ENCODE results near the gene HMCN1. TPM values are rescaled to one million over a fixed set of nuclear protein-coding genes. Genes with fewer than 3 reads are reported as not detected.

The HMCN1 gene
- total RNA-seq, 1 donor from 2014 or later, result 109 TPM

- peak; percentile 13 for DNase-seq
These were observed 234.8 kb downstream of the HMCN1 start for GRCh38 chr1:185969028-185969427.

DNA sequence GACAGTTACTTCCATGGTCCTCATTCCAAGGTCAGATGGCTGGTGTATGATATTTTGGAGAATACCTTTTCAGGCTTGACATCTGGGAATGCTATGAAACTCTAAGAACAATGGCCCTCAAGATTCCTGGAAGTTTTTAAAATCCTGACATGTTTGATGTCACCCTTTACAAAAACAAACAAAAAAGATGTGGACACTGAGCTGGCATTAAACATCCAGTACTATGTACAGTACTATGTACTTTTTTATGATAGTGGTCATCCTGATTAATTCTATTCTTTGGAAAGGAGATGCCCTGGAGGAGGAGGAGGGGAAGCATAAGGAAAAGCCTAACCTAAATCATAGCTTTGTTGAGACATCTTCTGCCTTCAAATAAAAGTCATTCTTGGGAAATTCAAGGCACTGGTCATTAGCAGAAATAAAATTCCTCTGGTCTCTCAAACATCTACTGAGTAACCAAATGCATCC is 235.4 kb downstream of the HMCN1 start:
- DNase-seq, result no peak

DNA sequence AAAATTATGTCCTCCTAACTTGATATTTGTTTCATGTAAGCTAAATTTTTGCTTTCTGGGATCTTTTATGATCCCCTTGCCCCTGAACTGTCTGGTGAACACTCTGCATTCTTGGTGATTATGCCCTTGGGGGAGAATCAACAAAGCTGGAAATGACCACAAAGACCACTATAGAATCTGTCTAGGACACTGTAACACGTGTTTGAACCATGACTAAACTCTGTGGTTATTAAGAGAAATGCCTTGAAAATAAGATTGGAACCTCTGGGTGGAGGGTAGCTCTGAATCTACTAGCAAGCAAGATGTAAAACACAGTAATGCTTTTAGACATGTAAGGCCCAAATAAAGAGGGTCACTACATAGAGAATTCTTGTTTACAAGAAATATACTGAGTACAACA is 237.5 kb downstream of the HMCN1 start:
- DNase-seq, result no peak

DNA sequence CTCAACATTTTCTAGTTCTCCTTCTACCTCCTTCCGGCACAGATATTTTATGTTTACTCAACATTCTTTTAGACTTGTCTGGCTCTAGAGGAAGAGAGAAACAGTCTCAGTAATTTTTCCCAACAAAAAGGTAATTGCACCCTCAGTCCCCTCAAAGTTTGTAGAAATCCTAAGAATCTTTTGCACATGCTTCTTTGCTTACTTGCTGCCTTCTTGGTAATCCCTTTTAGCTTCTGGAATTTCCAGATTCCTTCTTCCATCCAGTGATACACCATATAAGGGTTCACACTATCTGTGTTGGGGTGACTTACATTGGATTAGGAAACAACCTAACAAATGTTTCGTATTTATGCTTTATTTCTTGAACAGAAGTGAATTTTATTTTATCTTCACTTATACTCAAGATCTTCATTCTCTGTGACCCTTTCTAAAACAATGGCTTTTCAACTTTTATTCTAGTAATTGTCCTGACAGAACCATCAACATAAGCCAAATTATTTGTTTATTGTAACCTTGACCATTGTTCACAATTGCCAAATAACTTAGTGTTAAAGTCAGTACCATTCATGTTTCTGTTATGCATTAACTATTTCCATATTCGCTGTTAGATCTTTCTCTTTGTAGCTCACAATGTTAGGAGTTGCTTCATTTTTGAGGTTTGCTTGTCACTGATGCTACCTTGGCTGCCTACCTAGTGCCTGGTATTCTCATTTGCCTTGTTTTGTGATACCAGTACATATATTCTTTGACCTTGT is 238.1 kb downstream of the HMCN1 start:
- DNase-seq, result no peak

GRCh38 chr1:185973645-185974044 is 239.5 kb downstream of the HMCN1 start:
- peak; percentile 13 for DNase-seq

- DNase-seq, result no peak
These were observed 240.4 kb downstream of the HMCN1 start for GRCh38 chr1:185974367-185975170.

GRCh38 chr1:185980891-185981290 is 246.7 kb downstream of the HMCN1 start:
- DNase-seq, result no peak

- DNase-seq, result no peak
These were observed 250.1 kb downstream of the HMCN1 start for GRCh38 chr1:185984113-185984836.

DNA sequence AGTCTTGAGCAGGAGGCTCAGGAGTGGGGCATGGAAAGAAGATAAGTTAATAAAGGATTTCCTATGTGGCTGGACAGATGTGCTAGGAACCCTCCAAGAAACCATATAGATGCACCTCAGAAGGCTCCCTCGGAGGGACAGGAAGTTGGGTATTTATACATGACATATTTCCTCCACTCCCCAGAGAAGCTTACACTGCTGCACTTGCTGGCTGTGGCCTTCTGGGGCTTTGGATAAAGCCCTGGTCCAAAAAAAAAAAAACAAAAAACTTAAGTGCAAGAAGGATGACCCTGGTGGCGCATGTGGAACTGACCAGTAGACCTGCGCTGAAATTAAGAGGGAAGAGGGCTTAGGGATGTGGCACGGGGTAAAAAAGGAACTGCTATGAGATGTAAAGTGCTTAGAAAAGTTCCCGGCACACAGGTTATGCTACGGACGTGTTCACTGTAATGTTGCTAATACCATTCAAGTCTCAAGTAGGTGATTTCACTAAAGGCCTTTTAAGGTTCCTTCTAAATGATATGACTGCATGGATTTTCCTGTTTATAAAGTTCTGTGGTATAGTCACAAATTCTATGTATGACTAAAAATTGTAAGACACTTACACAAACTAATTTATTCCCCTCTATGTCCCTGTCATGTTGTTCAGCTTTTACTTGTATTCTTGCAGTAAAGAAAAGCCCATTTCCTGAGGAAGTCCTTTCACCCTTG is 253.6 kb downstream of the HMCN1 start:
- DNase-seq, result no peak

- DNase-seq, result peak; percentile 4
These were observed 256.4 kb downstream of the HMCN1 start for GRCh38 chr1:185990565-185990964.

DNA sequence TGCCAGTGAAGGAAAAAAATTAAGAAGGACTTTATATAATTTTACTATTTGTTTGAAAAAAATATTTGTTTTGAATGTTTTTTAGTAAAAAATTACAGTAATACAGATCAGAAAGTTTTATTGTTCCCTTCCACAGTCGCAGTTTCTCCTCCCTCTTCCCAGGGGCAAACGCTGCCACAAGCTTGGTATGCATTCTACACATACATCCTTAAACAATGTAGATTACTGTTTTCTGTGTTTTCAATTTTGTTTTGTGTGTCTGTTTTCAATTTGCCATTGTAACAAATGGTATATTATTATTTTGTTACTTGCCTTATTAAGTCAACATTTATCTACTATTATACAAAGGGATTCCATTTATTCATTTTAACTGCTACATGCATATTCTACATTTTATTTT is 257.1 kb downstream of the HMCN1 start:
- DNase-seq, result peak; percentile 4

DNA sequence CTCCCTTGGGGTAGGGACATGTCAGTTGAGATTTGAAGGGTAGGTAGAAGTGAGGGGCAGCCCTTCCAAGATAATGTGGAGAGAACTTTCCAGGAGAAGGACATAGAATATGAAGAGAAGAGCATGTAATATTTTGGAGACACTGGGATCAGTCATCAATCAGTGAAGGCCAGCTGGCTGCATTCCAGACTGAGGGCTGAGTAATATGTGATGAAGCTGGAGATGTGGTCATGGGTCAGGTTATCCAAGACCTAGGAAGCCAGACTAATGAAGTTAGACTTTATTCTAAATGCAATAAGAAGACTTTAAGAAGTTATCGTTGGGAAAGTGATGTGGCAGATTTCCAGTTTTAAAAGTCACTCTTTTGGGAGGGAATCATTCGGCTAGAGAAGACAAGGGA is 262.0 kb downstream of the HMCN1 start:
- no peak for DNase-seq

DNA sequence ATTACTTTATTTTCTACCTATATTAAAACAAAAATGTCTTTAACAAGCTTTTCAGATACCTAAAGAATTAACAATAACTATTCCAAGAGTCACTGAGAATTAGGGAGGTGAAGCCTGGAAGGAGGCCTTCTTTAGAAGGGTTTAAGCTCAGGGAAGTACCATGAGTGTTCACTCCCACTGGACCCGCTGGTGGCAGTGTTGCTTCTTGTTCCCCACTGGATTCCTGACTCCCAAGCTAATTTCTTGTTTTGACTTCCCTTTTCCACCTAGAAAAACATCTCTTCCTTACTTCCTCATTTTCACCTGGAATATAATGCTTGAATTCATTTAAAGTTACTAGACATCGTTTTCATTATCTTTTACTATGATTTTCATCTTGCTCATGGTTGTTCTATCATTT is 264.2 kb downstream of the HMCN1 start:
- DNase-seq, result no peak

DNA sequence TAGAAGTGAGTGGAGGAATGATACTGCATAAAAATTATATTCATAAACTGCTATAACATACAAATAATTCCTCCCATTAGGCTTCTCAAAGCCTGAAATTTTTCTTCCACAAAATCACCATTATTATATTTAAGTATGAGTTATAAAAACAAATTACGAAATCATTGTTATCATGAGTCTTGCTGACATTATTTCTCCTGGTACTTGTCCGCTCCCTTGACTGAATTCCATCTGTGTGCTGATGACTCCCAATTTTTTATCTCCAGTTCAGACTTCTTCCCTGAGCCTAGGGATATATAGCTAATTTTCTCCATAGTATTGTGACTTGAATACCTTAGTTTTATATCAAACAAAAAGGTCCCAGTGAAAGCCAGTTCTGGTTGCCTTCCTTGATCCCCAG is 268.2 kb downstream of the HMCN1 start:
- DNase-seq, result no peak

DNA sequence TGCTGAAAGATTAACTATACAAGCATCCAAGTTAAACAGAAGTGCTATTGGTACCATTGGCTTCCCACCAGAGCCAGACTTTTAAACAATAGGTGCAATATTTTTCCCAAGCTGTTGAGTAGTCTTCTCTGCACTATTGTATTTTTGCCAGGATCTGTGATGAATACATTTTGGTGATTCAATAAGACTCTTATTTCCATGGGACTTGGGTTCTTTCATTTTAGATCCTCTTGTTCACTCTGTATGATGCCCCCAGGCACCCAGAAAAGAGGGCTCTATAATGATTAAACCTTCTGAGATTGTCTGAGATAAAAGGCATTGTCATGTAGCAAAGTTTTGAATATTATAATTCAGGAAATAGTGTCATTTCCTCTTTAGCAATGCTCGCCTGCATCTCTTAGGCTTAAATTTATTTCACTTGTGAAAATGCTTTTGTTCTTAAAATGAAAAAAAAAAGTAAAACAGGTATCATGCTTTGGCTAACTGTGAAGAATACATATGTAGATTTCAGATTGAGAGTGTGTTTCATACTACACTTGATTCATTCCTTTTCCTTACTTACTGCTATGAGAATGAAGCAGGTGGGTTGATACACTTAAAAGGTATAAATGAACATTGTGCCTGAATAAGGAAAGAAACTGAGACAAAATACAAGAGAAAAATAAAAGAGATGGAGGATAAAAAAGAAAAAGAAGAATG is 275.0 kb downstream of the HMCN1 start:
- DNase-seq, result no peak

DNA sequence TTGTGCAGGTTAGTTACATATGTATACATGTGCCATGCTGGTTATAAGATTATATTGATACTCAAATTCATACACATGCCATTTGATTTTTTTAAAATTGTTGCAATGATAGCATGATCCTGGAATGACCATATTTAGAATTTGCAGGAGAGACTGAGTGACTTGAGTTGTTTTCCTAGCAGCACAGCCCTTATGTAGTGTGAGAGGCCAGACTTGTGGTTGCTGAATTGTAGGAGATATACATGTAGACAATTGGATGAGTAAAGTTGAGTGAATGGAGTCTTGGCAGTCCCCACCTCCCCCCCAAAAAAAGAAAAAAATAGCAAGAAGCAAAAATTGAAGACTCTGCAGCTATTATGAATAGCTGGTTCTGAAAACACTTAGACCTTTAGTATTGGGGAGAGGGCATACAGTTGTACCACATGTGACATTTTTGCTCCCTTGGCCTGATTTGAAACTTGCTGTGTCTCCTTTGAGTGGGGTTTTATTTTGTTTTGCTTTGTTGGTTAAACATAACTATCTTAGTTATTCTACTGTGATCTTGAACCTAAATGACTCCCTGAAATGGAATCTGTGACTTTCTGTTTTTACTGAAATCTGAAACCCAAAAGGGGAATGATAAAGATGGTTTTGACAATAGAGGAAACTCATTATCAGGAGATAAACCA is 280.3 kb downstream of the HMCN1 start:
- DNase-seq, result no peak

- no peak for DNase-seq
These were observed 282.7 kb downstream of the HMCN1 start for GRCh38 chr1:186016856-186017255.

DNA sequence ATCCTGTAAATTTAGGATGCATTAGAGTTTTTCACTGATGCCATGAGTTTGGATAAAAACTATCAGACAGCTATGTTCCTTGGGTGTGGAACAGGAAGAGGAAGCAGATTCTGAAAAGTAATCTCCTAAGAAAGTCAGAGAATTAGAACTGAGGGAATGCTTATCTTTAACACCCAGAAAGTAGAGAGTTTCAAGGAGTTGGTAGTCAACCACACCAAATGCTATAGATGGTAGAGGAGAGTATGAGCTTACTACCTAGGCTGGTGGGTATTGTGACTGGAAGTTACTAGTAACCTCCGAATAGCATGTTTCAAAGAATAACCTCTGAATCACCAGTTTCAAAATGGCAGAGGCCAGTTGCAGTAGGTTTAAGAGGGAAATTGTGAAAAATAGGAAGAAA is 288.0 kb downstream of the HMCN1 start:
- no peak for DNase-seq

GRCh38 chr1:186026946-186027345 is 292.8 kb downstream of the HMCN1 start:
- no peak for DNase-seq

DNA sequence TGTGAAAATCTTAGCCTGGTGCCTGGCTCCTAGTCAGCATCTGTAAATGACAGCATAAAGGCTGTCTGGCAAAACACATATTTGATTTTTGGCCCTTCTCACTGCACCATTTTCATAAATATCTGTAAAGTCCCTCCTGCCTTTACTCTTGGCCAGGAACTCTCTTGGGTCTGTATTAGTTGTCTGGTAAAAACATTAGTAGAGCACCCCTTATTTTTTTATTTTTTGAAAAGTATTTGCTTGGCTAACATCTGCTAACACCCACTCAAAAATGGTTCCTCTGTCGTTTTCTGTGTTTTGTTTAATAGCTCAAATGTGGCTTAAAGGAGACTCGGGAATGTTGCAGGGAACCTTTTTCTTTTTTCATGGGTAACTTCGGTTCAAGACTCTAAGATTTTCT is 293.4 kb downstream of the HMCN1 start:
- no peak for DNase-seq

DNA sequence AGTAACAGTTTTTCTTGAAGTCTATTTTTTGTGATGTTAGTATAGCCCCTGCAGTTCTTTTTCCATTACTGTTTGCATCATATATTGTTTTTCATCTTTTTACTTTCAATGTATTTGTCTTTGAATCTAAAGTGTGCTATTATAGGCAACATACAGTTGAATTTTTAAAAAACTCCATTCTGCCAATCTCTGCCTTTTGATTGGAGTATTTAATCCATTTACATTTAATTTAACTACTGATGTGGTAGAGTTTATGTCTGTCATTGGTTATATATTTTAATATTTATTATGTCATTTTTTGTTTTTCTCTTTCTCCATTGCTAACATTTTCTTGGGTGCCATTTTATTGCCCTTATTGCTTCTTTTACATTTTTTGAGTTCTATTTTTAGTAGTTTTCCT is 296.3 kb downstream of the HMCN1 start:
- DNase-seq, result no peak

All from skin of body (tissue), 2 donors.